ENCODE results near the gene MAN2A1.

MAN2A1 gene

DNA sequence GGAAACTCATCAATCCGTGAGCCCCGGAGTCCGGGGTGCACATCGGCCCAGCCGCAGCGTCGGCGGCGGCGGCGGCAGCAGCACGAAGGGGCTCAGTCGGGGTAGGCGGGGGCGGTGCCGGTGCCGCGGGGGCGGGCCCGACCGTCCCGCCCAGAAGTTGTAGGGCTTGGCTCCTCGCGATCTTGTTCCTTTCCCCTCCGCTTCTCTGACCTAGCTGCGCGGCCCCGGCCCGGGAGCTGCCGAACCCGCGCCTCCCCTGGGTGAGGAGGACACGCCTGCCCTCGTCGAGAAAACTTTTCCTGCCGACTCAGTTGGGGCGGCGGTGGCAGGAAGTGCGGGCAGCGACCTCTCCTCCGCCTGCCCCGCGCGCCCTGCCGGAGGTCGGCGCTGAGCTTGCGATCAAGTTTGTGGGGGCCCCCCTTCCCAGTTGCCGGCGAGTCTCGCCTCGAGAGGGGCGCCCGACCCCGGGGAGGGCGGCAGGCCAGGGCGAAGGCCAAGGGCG is at the start of gene MAN2A1:
Gene MAN2A1 (plus strand): TSS at position 188 of the 502 bp plus-strand sequence. CDS start 491 bp downstream, outside the sequence.
- DNase-seq: peak; percentile 24

DNA sequence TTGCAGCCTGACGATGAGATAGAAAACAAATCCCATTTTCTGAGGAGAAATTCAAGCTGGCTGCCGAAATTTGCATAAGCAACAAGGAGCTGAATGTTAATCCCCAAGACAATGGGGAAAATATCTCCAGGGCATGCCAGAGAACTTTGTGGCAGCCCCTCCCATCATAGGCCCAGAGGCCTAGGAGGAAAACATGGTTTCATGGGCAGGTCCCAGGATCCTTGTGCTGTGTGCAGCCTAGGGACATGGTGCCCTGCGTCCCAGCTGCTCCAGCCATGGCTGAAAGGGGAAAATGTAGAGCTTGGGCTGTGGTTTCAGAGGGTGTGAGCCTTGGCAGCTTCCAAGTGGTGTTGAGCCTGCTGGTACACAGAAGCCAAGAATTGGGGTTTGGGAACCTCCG is 48.8 kb upstream of the MAN2A1 start:
- no peak for DNase-seq

DNA sequence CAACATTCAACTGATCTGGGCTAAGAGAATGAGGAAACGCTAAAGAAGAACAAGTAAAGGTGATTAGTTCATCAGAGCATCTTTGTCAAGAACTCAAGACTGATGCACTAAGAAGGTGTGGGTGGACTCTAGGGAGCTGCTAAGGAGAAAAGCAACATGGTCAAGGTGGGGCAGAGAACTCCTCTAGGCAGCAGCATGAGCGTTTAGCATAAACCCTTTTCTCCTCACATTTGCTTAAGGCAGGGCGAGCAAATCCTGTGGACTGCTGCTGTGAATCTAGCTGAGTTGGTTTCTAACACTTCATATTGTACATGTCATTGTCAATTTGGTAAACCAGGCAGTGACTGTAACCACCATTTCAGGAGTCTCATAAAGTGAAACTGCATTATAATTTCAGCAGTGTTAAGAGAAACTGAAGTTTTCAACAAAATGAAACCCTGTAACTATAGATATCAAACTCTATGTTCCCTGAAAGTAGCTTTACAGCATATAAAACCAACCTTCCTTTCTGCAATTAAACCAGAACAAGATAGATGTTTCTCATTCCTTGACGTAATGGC is 45.9 kb upstream of the MAN2A1 start:
- DNase-seq: no peak

DNA sequence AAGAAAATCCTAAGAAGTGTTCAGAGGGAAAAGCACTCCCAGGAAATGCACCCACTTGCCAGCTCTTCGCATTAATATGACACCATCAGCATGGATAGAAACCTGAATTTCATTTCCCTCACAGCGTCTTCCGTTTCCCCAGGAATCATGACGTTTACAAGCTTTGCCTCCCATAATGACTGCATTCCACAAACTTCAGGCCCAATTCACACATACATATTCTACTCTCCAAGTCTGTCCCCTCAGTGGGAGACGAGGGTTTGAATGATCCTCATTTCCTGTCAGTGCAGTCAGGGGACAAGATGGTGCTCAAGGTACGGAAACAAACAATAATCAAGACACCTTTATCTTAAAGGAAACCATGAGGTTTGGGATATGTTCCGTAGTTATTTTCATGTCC is 44.9 kb upstream of the MAN2A1 start:
- no peak for DNase-seq

DNA sequence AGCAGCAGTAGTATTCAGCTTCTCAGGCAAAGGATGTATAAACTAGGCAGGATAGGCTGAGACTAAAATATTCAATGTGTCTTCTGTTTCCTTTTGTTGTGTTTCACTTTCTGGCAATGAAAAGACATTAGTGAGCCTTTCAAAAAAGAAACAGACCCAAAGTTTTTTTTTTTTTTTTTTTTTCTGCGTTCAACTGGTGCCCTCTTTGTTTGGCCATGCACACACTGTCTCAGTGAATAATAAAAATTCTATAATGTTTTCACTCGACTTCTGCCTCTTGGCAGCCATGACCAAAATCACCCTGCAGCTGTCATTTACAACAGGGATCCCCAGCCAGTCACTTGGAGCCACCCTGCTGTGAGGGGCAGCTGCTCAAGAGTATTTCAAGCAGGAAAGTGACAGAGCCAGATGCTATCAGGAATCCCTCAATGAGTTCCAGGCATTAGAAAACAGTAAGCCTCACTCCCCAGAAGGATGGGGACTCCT is 44.0 kb upstream of the MAN2A1 start:
- no peak for DNase-seq

DNA sequence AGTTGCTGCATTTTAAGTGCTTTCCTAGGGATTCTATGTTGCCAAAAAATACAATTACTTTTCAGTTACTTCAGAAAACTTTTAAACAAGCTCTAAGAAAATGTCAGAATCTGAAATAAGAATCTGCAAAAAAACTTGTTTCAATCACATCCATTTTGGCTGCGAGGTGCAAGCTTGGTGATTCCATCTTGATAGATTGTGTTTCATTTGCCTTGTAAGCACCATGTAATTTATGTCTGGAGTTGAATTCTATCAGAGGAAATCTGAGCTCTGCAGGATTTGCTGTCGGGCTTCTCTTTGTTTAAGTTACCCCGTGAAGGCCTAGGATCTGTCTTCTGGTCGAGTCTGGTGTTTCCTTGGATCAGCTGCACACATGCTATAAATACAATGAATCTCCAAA is 40.4 kb upstream of the MAN2A1 start:
- DNase-seq: no peak

DNA sequence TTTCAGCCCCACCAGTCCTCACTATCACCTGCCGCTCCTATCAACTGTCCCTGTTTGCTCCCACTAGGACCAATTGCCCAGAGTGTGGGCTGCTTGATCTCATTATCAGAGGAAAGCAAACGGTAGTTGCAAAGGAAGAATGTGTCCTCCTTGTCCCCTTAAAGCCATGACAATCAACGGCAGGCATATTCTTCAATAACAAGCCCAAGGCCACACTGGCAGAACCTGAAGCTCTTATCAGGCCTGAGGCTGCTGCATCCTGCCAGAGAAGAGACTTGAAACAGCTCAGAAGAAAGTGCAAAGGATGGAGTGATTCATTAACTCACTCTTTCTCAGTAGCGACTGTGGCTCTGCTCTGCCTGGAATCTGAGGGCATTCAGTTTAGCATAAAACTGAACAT is 39.2 kb upstream of the MAN2A1 start:
- DNase-seq: no peak

DNA sequence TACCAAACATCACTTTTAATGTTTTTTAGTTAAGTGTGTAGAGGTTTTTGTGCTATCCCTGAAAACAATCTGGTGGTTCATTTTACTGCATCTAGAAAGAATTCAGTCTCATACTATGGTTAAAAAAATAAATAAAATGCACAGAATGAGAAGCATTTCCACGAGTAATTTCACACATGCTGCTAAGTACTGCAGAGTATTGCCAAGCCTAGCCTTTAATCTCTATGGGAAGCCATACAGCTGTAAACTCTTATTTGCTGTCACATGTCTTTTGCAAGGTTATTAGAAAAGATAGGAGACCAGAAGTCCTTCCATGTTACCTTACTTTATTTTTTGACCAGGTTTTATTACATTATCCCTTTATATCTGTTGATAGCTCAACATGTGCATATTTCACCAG is 37.6 kb upstream of the MAN2A1 start:
- DNase-seq: no peak

DNA sequence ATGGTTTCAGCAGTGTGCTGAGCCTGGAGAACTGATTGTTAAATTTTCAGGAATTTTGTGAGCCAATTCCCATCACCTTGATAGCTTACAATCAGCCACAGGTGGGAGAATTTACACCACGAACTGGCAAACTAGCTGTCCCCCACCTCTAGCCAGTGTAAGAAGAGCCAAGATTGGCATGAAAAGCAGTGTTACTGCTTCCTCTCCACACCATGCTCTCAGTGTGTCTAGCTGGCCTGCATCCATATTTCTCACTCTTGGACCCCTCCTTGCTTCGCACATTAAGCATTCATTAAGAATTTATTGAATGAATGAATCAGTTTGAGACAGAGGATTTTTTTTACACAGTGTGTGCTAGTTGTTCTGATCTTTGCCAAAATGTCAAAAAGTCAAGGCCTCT is 36.7 kb upstream of the MAN2A1 start:
- DNase-seq: no peak

DNA sequence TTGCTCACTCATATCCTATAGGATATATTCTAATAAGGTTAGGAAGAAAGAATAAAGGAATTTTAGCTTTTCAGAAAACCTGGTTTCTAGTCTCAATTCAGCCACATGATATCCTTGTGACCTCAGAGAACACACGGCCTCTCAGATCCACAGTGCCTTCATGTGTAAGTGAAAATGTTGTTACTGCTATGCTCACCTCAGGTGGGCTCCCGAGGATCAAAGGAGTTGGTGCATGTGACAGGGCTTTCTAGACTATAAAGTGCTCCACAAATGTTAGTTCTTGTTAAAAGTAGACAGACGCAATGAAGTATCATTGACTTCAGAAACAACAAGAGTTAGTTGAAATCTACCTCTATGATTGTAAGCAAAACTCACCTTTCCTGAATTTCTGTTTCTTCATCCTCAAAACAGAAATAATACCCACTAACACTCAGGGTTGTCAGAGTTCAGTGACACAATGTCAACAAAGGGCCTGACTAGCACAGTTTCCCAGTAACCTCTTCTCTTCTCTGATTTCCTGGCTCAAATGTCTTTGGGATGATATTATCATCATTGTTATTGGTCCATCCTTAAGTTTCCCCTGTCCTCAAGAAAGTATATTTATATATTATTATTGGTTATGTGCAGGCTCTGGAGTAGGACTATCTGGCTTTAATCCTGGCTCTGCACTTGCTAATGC is 36.0 kb upstream of the MAN2A1 start:
- no peak for DNase-seq

DNA sequence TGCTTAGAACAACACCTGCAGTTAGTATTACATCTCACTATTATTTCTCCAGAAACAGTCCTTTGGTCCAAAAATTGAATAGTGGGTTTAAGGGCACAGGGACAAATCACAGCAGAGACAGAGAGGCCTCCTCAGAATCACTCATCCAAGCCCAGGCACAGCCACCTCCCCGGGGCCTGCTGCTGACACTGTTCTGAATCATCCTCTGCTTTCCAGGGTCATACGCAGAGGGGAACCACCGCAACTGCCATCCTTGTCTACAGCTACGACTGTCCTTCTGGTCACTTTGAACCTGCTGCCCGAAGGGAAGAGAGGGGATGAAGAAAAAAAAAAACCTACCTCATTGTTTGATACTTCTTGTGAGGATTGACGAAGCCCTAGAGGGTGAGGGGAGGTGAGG is 35.3 kb upstream of the MAN2A1 start:
- DNase-seq: no peak

DNA sequence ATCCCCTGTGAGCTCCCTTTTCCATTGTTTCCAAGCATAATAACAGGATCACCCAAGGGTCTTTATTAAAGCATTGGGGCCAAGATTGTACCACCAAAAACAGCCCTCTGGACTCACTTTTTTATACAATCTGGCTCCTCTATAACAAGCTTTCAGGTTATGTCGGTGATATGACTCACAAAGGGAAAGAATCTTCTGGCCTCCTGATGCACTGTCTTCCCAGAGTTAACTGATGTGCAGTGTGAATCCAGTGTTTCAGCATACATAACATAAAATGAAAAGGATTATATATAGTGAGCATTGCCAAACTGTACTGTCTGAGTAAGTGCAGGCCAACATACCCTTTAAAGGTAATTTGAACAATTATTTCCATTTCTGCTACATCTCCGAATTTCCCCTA is 33.9 kb upstream of the MAN2A1 start:
- DNase-seq: no peak

DNA sequence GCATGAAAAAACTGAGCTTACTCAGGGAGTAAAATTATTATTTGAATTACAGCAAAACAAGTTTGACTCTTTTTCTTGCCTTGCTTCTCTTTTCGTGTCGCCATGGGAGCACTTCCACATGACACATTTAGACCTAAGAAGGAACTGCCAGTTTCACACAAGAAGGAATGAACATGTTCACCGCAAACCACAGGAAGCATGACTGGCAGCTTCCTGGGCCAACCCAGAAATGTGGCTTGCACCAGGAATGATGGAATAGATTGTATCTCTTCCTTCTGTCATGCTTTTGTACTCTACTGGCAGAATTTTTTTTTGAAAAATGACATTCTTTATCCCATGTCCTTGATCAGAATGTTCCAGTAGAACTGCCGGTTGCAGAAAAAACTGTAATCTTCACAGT is 32.9 kb upstream of the MAN2A1 start:
- no peak for DNase-seq

DNA sequence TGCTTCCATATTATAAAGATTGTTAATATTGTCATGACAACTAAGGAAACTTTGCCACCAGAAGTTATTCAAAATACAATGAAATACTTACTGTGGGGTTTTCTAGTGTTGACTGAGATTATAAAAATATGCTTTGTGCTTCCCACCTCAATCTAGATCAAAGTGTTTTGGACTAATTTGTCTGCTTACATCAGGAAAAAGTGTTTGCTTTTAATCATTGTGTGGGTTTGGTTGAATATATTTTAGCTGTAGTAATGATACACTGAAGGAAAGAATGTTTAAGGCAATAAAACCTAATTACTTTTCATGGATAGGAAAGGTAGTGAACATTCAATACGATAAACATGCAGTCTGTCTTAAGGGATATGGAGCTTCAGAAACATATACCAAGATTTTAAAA is 29.8 kb upstream of the MAN2A1 start:
- DNase-seq: no peak

DNA sequence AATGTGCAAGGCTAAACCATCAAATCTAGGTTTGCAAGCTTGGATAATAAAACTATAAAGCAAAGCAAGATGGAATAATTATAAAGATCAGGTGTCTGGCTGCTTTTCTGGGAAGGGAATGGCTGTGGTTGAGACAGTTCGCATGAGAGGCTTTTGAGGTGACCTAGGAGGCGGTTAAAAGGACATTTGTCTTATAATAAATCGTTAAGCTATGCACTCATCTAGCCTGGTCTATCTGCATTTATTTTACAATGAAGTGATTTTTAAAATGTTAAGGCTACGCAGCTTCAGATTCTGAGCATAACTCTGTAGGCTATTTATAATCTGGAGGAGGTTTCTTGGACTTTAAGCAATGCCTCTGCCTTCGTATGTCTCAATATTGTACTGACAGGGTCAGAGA is 29.4 kb upstream of the MAN2A1 start:
- DNase-seq: no peak

DNA sequence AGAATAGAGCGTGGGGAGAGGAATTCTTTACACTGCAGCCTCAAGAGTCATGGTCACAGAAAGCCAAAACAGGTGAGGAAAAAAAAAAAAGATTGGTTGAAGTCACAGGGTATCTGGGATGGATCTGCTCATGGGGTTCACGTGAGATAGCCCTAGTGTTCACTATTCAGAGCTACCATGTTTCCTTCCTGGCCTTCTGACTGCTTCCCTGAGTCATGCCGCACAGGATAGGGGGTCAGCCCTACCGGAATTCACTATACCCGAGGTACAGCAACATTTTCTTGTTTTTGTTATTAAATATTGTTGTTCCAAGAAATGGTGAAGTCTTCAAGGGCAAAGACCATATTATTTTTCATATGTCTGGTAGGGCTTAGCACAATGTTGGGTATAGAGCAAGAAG is 21.5 kb upstream of the MAN2A1 start:
- no peak for DNase-seq

DNA sequence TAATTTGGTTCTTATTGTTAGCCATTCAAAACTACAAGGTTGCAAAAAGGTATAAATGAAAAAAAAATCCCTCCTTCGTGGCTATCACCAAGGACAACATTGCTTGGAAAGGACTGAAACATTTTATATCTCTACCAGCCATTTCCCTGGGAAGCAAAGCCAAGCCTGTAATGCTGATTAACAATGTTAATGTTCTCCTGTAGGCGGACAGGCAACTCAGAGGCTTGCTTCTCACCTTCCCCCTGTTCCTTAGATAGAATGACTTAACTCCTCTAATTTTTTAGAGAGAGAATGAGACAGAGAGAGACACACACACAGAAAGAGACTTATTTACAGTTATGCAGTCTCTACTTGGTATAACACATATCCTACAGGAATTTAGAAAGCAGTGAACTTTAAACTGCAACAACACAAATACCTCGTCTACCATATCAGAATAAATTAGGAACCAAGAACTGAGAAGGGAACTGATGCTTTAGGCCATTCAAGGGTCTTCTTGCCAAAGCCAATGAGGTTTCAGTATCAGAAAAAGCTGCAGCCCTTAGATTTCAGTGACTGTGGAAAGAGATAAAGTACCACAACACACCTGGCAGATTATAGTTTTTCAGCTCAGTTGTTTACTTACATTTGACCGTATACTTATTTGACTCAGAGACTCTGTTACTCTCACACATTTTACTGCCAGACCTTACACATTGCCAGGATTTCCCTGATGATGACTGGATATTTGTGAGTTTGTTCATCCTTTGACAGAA is 20.9 kb upstream of the MAN2A1 start:
- no peak for DNase-seq

DNA sequence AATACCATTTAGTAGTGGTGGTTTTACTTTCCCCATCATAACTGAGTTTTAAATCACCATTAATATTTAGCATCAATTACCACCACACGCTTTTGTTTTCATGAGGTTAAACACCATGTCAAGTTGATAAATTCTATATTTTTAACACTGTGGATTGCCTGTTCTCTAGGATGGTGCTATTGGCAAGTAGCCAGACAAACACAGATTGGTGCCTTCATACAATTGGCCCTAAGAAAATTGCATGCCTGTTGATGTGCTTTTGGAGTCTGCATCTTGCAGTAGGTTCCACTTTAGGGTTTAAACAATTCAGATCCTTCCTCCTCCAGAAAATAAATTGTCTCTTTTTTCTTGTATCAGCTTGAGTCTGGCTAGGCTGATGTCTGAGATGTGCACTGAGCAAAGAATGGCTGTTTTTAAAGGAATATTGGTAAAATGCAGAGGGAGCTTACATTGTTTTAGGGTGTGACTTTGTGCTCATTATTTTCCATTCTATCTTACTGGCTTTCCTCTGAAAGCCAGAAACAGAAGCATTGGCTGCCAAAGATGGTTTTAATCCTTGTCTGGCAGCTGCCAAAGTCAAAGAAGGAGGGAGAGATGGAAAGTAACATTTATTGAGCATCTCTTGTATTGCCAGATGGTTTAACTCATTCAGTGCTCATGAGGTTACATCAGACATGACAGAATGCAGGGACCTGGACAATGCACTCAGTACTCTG is 19.6 kb upstream of the MAN2A1 start:
- DNase-seq: no peak

DNA sequence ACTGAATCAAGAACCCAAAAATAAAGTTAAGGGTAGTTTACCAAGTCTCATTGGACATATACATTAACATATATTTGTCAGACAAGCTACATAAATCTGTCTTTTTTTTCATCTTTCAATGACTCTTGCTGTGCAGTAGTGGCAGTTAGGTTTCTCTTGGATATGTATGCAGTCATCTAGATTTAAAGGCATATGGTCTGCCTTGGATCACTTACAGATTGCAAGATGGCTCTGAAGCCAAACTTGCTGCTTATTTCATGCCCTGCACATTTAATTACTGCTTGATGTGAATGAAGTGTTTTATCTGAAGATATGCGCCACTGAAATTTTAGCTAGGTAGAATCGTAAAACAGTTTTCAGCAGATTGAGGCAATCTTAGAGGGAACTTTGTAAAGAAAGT is 18.6 kb upstream of the MAN2A1 start:
- no peak for DNase-seq

DNA sequence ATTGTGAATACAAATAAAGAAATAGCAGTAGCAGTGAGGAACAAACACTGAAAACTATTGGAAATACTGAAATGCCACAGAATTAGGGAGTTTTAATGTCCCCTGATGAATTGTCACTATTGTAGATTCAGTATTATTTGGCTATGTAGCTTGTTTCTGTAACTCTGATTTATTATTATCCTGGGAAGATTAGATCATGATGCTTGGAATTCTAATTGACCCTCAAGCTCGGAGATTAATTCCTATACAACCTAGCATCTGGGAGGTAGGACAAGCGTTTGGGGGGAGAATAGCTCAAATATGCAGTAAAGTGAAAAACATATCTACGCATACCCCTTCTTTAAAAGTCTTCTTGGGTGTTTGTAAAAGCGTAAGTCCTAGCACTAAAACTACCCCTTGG is 15.1 kb upstream of the MAN2A1 start:
- no peak for DNase-seq

DNA sequence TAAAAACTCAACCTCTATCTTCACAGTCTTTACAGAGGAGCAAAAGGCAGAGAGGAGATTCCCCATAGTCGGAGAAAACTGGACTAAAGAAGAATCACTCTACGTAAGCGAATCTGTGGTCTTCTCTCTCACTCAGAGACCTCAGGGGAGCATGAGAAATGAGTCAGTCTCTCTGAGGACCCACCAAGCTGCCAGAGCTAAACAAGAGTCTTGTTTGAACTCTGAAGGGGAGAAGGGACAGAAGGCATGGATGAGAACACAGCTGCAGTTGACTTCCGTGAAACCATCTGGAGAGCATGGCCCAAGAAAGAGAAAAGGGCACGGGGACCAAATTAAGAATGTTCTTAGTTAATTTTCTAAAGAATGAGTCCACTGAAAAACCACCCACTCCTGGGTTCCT is 12.8 kb upstream of the MAN2A1 start:
- no peak for DNase-seq

DNA sequence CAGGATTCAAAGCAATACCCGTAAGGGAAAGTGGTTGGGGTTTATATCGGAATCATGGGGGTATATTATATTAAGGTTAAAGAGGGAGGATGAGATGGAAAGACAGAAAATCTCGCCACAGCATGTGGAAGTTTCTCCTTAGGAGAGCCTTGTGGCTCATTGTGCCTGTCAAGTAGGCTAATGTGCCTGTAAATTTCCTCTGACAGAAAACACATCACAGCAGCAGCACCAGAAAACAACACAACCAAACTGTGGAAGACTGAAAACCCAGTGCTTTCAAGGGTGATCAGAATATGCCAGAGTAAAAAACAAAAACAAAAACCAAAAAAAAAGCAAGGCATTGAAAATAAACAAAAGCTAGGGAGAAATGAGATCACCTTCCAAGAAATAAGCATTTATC is 11.3 kb upstream of the MAN2A1 start:
- DNase-seq: no peak

DNA sequence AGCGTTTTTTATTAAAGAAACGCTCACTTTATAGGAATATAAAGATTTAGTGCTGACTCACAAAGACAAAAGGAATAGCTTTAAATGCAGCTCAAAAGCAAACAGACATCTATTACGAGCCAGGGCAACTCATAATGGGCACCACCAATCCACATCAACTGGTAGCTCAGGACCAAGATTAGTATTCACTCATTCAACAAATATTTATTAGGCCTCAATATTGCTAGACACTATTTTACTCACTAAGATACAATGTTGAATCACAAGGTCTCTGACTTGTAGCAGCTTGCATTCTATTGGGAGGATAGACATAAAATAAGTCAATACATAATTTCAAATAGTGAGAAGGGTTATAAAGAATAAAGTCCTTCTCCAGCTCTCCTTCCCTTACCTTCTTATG is 8.0 kb upstream of the MAN2A1 start:
- no peak for DNase-seq

DNA sequence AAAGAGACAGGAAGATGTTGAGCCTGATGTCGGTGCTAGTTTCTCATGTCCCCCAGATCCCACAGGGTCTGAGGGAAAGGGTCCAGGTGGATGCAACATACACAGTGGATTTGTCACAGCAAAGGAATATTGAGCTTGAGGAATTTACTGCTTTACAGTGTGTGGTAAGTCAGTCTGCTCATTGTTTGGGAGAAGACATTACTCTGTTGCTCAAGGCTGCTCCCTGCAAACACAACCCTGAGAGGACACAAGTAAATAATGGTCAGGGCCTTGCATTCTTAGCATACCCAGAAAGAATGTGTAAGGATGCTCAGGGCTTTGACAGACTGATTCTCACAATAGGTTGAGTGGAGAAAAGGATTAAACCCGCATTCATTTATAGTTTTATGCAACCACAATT is 7.3 kb upstream of the MAN2A1 start:
- no peak for DNase-seq
